Glomerular endothelial cell (primary cell): ENCODE measurements around the gene TMEM236. TPM values are rescaled to one million over a fixed set of nuclear protein-coding genes. Genes with fewer than 3 reads are reported as not detected.

Source experiments
- DNase-seq: peaks from one replicate; pipeline ENCODE4 v3.0.0-alpha.2; 2011; ENCODE audit warnings: low read depth, low spot score; ENCODE audit errors: extremely low read depth
- total RNA-seq: library from RNA; depleted of rRNA; stranded (reverse); fragments of >200 nt; gene quantifications from 2 replicates; pipeline ENCODE4 v1.2.3, GENCODE V29; 2015

The TMEM236 gene
- total RNA-seq, 1 donor from 2014 or later, result 0.18 TPM

DNA sequence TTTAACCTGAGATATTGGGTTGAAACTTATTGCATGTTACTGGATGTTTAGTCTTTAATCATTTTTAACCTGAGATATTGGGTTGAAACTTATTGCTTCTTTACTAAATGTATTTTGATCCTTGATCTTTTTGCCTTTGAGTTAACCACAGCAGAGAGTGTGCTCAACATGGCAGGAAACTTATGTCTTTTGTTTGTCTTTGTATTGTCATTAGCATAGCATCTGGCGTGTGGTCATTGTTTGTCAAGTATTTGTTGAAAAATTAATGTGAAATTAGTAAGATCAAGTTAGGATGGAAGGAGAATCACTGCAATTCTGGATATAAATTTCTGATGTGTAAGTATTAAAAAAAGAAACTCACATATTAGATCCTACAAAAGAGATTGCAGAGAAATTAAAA lies 65.3 kb downstream of the TMEM236 start:
- DNase-seq, result no peak

GRCh38 chr10:17817790-17818189 lies 65.8 kb downstream of the TMEM236 start:
- no peak for DNase-seq

DNA sequence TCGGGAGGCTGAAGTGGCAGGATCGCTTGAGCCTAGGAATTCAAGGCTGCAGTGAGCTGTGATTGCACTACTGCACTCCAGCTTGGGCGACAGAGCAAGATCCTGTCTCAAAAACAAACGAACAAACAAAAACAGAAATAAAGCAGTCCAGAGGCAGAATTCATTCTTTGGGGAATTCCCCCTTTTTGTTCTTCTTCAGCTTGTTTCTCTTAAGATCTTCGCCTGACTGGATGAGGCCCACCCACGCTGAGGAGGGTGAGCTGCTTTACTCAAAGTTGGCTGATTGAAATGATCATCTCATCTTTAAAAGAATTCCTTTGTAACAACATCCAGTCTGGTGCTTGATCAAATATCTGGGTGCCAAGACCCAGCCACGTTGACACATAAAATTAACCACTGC lies 67.8 kb downstream of the TMEM236 start:
- no peak for DNase-seq

DNA sequence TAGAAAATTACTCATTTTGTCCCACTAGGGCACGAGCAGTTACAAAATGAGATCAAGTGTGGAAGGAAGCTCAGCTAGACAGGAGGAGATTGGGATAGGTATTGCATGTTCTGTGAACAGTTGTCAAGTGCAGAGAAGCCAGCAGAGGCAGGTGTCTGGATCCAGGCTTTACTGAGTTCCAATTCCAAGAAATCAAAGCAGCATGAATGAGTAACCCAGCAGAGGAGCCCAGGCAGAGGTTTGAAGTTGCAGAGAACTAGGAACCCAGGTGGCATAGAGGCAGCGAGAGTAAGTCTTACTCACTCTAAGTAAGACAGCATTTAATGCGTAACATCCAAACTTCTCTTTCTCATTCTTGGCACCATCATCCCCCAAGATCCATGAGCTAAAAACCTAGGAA lies 68.9 kb downstream of the TMEM236 start:
- DNase-seq, result no peak

DNA sequence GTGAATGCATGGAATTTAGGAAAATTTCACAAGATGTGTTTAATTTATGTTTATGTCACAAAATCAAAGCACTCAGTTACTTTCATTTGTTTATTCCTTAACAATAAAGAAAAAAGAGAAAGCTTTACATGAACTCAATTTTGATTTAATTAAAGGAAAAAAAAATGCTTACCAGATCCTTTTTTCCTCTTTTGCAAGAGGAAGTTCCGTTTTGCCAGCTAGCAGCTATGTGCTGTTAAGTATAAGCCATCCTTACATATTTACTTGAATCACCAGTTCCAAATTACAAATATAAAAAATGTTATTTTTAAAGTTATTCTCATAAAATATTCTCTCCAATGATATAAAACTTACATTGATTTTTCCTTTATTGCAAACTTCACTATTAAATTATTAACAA lies 69.9 kb downstream of the TMEM236 start:
- no peak for DNase-seq

DNA sequence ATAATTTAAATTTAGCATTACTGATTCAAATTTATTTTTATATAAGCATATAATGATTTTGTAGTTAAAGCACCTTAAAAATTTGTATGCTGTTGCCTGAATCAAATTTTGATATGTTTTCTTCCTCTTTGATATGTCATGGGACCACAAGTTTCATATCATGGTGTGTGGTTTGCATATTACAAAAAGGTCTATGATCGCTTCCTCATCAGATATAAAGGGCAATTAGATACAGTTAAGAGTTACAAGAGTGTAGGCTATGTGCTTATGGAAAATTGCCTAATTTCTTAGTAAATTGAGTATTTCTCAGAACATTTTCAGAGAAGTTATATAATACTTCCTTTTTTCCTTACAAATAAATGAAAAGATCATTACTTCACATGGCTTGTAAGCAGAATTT lies 79.3 kb downstream of the TMEM236 start:
- no peak for DNase-seq

- DNase-seq, result no peak
Observed at GRCh38 chr10:17831896-17832295, 79.9 kb downstream of the TMEM236 start.

DNA sequence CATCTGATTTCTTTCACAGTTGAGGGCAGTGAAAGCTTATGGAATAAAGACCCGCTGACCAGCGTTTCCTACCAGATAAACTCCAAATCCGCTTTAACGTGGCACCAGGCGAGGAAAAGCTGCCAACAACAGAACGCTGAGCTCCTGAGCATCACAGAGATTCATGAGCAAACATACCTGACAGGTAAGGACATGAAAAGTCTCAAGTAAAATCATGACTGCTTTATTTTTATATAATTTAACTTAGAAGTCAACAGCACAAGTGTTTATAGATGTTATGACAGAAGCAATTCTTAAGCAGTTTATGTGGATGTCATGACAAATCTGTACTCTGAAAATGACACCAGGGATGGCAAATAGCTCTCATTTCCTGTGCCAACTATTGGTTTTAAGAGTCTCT lies 81.7 kb downstream of the TMEM236 start:
- DNase-seq, result no peak

DNA sequence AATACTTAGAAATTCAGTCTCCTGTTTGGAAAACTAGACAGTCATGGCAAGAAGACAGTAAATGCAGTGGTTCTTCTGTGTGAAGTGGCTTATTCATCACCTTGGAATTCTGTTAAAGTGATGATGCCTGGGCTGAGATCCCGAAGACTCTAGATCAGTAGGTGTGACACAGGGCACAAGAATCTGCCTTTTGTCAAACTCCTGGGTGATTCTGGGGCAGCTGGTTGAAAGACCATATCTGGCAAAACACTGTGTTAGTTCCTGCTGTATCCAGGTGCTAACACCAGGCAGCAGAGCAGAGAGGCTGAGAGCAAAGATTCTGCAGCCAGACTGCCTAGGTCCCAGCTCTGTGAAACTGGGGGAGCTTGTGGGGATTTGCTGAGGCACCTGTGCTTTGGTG lies 83.7 kb downstream of the TMEM236 start:
- DNase-seq, result no peak

- DNase-seq, result peak; percentile 67
Observed at GRCh38 chr10:17836942-17837341, 84.9 kb downstream of the TMEM236 start.

GRCh38 chr10:17838080-17838648 lies 86.2 kb downstream of the TMEM236 start:
- DNase-seq, result no peak

- no peak for DNase-seq
Observed at GRCh38 chr10:17841050-17841449, 89.0 kb downstream of the TMEM236 start.

DNA sequence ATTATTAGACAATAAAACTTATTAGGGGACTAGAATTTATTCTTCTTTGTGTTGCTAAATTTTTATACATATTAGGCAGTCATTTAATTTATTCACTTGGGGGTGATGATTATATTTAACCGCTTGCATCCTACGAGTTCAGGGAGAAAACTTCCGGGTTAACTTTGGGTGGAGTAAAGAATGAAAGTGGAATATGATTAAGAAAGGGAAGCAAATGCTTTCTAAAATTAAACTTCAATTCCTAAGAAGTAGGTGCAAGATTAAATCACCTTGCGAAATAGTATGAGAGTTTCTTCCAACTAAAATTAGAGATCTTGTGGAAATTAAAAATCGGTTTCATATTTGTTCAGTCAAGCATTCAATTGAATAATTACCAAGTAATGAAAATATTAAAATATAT lies 90.6 kb downstream of the TMEM236 start:
- DNase-seq, result no peak

DNA sequence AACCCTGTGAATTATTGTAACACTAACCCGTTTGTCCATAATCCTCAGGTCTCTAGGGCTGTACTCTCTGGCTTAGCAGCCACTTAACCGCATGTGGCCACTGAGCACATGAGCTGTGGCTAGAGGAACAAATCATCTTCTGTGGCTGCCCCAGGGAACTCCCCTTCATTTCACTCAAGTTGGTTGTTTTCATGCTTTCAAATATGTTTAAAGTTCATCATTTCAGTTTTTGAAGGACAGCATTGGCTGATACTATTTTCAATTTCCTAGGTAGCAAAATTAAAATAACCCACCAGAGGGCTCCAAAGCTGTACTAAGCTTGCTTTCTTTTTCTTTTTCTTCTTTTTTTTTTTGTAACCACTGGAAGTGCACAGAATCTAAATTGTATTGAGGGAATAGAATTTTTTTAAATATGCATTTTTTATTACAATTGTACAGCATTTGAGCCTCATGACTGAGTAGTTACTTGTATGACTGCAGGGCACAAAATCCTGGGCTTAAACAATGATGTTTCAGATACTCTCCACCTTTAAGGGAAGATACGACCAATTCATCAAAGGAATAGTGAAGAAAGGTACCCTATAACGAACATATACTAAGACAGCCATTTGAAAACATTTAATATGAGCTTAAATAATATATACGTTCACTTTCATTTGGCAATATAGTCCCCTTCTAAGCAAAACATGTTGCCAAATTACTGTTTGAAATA lies 95.7 kb downstream of the TMEM236 start:
- no peak for DNase-seq

DNA sequence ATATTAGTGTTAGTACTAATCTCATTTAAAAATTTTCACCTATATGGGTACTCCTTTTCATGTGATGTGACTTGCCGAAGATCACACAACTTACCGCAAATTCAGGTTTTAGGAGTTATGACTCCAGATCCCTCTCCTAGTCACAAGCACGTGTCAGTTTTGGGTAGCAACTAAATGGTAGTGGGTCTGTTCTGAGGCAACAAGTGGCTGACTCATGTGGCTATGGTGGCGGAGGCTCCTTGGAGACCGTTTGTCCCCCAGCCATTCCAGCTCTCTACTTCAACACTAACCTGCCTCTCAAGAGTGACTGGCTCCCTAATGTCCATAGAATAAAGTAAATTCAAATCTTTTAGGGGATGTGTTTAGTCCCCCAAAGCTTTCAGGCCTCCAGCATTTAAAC lies 96.6 kb downstream of the TMEM236 start:
- DNase-seq, result no peak

Other genes with a start within 250 kb of the TMEM236 start
- 16.0 and 17.4 TPM in 2 replicates for gene HACD1, start 134.8 kb upstream of the TMEM236 start, total RNA-seq
- gene STAM, start 108.0 kb upstream of the TMEM236 start, total RNA-seq, result 22.2 and 23.3 TPM in 2 replicates
- 10.6 and 23.8 TPM in 2 replicates for gene MRC1, start 57.1 kb downstream of the TMEM236 start, total RNA-seq
- gene SLC39A12, start 199.7 kb downstream of the TMEM236 start, total RNA-seq, result not detected in 2 replicates